Suprapubic skin (tissue), 4 donors: ENCODE data around the gene TDRD15. TPM values are rescaled to one million over a fixed set of nuclear protein-coding genes. Genes with fewer than 3 reads are reported as not detected.

Experiments used
- DNase-seq, 2 donors: peaks; one replicate each; pipeline ENCODE4 v3.0.0-alpha.2; 2019; ENCODE audit warnings: low spot score in 2 of 2
- H3K27ac ChIP-seq: fragments of 200-600 bp; sonication (generic); one replicate; pipeline ENCODE4 v1.5.1; 2019
- H3K27me3 ChIP-seq: fragments of 200-600 bp; sonication (generic); one replicate; pipeline ENCODE4 v1.5.1; 2019
- H3K36me3 ChIP-seq: fragments of 200-600 bp; sonication (generic); one replicate; pipeline ENCODE4 v1.5.1; 2019
- H3K4me1 ChIP-seq: fragments of 200-600 bp; sonication (generic); one replicate; pipeline ENCODE4 v1.5.1; 2019
- H3K4me3 ChIP-seq: fragments of 200-600 bp; sonication (generic); one replicate; pipeline ENCODE4 v1.5.1; 2019; ENCODE audit warnings: mild to moderate bottlenecking
- H3K9me3 ChIP-seq: fragments of 200-600 bp; sonication (generic); one replicate; pipeline ENCODE4 v1.5.1; 2019
- CTCF ChIP-seq, 2 donors: fragments of 200-600 bp in 1 of 2; fragments of 450-650 bp in 1 of 2; sonication (generic) in 1 of 2; IDR thresholded peaks; one replicate each; pipeline ENCODE4 v1.5.1; 2016 to 2019; ENCODE audit warnings: antibody characterized with exemption in 2 of 2, mild to moderate bottlenecking in 1 of 2, moderate library complexity in 1 of 2
- EP300 ChIP-seq: sonication (generic); formaldehyde crosslinking; IDR thresholded peaks from one replicate; pipeline ENCODE4 v1.6.1; 2017; ENCODE audit warnings: antibody characterized with exemption
- POLR2A ChIP-seq, 2 donors: fragments of 450-650 bp; IDR thresholded peaks; one replicate each; pipeline ENCODE4 v1.6.1; 2017; ENCODE audit warnings: antibody characterized with exemption in 2 of 2, mild to moderate bottlenecking in 2 of 2, moderate library complexity in 2 of 2
- POLR2AphosphoS5 ChIP-seq, 3 donors: sonication (generic); formaldehyde crosslinking; IDR thresholded peaks; one replicate each; pipeline ENCODE4 v1.6.1; 2017; ENCODE audit warnings: antibody characterized with exemption in 3 of 3
- WGBS: methylation state at CpG from one replicate; pipeline ENCODE4 v1.1.5; 2018; 5-methylcytosine and 5-hydroxymethylcytosine counted together
- total RNA-seq, 4 donors: library from RNA; depleted of rRNA; stranded (reverse); fragments of >200 nt; gene quantifications; one replicate each; pipeline ENCODE4 v1.1.0, GENCODE V29; 2016

The TDRD15 gene
- total RNA-seq, 4 donors from 2014 or later, result 0.19 TPM; not detected in 3

GRCh38 chr2:21183306-21183705, 59.5 kb downstream of the TDRD15 start:
- no peak overlapping the region for H3K27ac ChIP-seq
- no peak for TF ChIP-seq POLR2A (IDR thresholded peaks at IDR 0.05)
- WGBS, result 67% methylated on average over 4 of the region's 4 CpGs
- no peaks in the 10 kb centered on the region for H3K27me3 ChIP-seq
- H3K36me3 ChIP-seq, result no peaks in the 10 kb centered on the region
- no peaks in the 10 kb centered on the region for H3K9me3 ChIP-seq
- no peak overlapping the region for H3K4me3 ChIP-seq
- no peaks in the 10 kb centered on the region for H3K4me1 ChIP-seq
- DNase-seq, result no peak

GRCh38 chr2:21183726-21184125, 60.0 kb downstream of the TDRD15 start:
- H3K4me3 ChIP-seq, result no peak overlapping the region
- no peaks in the 10 kb centered on the region for H3K4me1 ChIP-seq
- no peak overlapping the region for H3K27ac ChIP-seq
- H3K27me3 ChIP-seq, result no peaks in the 10 kb centered on the region
- no peaks in the 10 kb centered on the region for H3K9me3 ChIP-seq
- DNase-seq, result no peak
- H3K36me3 ChIP-seq, result no peaks in the 10 kb centered on the region
- 93% methylated on average over 2 of the region's 2 CpGs for WGBS
- TF ChIP-seq CTCF (IDR thresholded peaks at IDR 0.05) (no peak), POLR2AphosphoS5 (IDR thresholded peaks at IDR 0.05) (no peak), EP300 (no peak), POLR2A (IDR thresholded peaks at IDR 0.05) (no peak)

- 92% methylated on average over 2 of the region's 2 CpGs for WGBS
- no peak for TF ChIP-seq POLR2A (IDR thresholded peaks at IDR 0.05)
- TF ChIP-seq CTCF (IDR thresholded peaks at IDR 0.05), result no peak
- TF ChIP-seq POLR2AphosphoS5 (IDR thresholded peaks at IDR 0.05), result no peak
- TF ChIP-seq EP300, result no peak
These were observed 67.8 kb downstream of the TDRD15 start for GRCh38 chr2:21191535-21191934.

More at GRCh38 chr2:21191535-21191934, 67.8 kb downstream of the TDRD15 start:
- Histone ChIP-seq H3K27me3 (no peaks in the 10 kb centered on the region), H3K36me3 (no peaks in the 10 kb centered on the region), H3K4me1 (no peaks in the 10 kb centered on the region), H3K27ac (no peak overlapping the region), H3K9me3 (no peaks in the 10 kb centered on the region), H3K4me3 (no peak overlapping the region)
- no peak for DNase-seq

Other genes starting within 250 kb of the TDRD15 start
- 1 to 10 TPM in 3 of 4 donors, under 1 TPM in 1; 0.55 to 5.6 (median 3.4) TPM for gene APOB, start 79.9 kb upstream of the TDRD15 start, total RNA-seq